CD1c-positive myeloid dendritic cell (primary cell): Measurements from ENCODE around the gene CBLN3.
"Not testable (repeated sequence)": the region's sequence is repeated elsewhere in the genome, so short reads cannot be mapped to it uniquely, and the experiment has no call there.

Experiments used
- DNase-seq: peaks from one replicate; pipeline ENCODE4 v3.0.0-alpha.2; 2016; ENCODE audit errors: extremely low spot score

CBLN3 gene

GRCh38 chr14:24429395-24430142 lies at the start of gene CBLN3, which contains the start of gene KHNYN:
Gene CBLN3 (minus strand): TSS chr14:24429668. CDS start chr14:24429054, 614 bp downstream.
Gene KHNYN (plus strand): TSS chr14:24429954. CDS start chr14:24430731, 777 bp downstream.
- DNase-seq, result peak; percentile 94

- no peak for DNase-seq
These were observed 45.8 kb upstream of the CBLN3 start for GRCh38 chr14:24475261-24475660.

DNA sequence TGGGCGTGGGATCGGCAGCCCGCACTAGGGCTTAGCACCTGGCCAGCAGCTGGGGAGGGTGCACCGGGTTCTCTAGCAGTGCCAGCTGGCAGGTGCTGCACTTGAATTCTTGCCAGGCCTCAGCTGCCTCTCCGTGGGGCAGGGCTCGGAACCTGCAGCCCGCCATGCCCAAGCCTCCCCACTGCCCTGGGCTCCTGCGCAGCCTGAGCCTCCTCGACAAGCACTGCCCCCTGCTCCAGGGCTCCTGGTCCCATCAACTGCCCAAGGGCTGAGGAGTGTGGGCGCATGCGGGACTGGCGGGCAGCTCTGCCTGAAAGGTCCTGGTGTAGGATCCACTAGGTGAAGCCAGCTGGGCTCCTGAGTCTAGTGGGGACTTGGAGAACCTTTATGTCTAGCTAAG lies 43.7 kb upstream of the CBLN3 start:
- DNase-seq, result no peak

- not testable (repeated sequence) for DNase-seq
These were observed 41.0 kb upstream of the CBLN3 start for GRCh38 chr14:24470450-24470849.

GRCh38 chr14:24465805-24466204 lies 36.3 kb upstream of the CBLN3 start:
- DNase-seq, result no peak

DNA sequence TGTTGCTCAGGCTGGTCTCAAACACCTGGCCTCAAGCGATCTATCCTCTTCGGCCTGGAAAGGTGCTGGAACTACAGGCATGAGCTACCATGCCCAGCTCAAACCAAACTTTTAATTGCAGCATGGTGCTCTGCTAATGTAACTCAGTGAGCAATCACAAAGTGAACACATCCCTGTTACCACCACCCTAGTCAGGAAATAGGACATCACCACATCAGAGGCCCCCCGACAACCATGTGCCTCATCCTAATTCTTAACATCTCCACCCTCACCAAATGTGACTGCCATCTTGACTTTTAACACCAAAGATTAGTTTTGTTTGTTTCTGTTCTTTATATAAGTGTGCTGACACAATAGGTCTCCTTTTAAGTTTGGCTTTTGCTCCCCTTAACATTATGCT lies 35.9 kb upstream of the CBLN3 start:
- no peak for DNase-seq

- DNase-seq, result no peak
These were observed 34.7 kb upstream of the CBLN3 start for GRCh38 chr14:24463884-24464785.

DNA sequence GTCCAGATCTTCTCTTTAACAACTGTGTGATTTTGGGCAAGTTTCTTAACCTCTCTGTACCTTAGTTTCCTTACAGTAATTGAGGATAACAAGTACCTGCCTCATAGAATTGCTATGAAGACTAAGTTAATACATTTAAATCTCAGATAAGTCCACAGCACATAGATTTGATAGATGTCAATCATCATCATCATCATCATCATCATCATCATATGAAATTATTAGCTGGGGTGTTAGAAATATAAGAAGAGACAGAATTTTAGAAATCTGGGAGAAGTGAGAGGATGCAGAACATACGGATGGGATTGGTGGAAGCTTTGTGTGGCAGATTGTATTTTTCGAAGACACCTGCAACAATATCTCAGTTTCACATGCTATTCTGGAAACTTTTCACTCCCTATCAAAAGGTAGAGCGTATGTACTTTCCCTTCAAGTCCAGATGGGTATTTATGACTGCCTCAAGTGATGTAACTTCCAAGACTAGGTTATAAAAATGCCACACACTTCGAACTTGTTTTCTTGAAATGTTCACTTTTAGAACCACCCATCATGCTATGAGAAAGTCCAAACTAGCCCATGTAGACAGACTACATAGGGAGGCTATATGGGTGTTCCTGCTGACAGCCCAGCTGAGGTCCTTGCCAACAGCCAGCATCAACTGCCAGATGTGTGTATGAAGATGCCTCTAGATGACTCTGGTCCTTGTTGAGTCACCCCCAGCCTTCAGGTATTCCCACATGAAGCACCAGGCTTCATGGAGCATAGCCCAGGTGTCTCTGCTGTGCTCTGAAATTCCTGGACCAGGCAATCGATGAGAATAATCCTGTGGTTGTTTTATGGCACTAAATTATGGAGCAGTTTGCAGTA lies 33.8 kb upstream of the CBLN3 start:
- DNase-seq, result no peak

DNA sequence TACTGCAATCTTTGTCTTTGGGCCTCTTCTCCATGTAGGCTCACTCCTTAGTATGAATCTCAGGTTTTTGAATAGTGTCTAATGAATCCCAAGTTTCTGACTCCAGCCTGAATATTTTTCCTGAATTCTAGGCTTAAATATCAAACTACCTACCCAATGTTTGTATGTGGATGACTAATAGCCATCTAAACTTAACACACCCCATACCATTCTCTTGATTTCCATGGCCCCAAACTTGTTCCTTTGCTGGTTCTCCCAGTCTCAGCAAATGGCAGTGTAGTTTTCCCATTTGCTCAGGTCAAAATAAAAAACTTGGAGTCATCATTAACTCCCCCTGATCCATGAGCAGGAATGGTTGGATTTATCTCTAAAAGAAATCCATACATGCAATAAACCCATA lies 31.9 kb upstream of the CBLN3 start:
- DNase-seq, result no peak

GRCh38 chr14:24459331-24459730 lies 29.9 kb upstream of the CBLN3 start:
- no peak for DNase-seq

GRCh38 chr14:24458736-24459135 lies 29.3 kb upstream of the CBLN3 start:
- DNase-seq, result no peak

GRCh38 chr14:24456980-24457379 lies 27.5 kb upstream of the CBLN3 start:
- no peak for DNase-seq

DNA sequence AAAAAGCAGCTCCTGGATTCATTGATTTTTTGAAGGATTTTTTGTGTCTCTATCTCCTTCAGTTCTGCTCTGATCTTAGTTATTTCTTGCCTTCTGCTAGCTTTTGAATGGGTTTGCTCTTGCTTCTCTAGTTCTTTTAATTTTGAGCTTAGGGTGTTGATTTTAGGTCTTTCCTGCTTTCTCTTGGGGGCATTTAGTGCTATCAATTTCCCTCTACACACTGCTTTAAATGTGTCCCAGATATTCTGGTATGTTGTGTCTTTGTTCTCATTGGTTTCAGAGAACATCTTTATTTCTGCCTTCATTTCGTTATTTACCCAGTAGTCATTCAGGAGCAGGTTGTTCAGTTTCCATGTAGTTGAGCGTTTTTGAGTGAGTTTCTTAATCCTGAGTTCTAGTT lies 21.4 kb upstream of the CBLN3 start:
- DNase-seq, result not testable (repeated sequence)

- DNase-seq, result no peak
These were observed 13.7 kb upstream of the CBLN3 start for GRCh38 chr14:24443053-24443665.

- peak; percentile 100 for DNase-seq
These were observed 13.0 kb upstream of the CBLN3 start, which contains the start of gene SDR39U1 for GRCh38 chr14:24442240-24443052. Gene SDR39U1 (minus strand): TSS chr14:24442776. CDS start chr14:24442769, 7 bp downstream.

- DNase-seq, result no peak
These were observed 12.4 kb upstream of the CBLN3 start for GRCh38 chr14:24441904-24442239.

DNA sequence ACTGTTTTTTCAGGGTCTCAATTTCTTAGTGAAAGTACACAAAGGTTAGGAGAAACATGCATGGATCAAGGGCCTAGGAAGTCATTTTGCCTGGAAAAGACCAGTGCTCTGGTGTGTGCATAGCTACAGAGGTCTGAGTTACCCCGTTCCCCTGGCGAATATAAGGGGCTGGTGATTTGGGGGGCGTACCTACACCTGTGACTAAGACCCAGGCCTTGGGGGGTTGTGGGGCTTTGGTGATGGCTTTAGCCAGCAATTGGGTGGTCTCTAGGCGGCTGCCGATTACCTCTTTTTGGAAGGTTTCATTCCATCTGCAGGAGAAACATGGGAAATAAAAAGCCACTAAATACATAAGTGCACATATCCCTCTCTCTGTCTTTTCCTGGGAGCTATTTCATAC lies 12.0 kb upstream of the CBLN3 start:
- DNase-seq, result no peak

GRCh38 chr14:24440606-24441399 lies 11.3 kb upstream of the CBLN3 start:
- DNase-seq, result no peak

- no peak for DNase-seq
These were observed 10.6 kb upstream of the CBLN3 start for GRCh38 chr14:24439830-24440605.
